GM13977 (cell line): Measurements from ENCODE around the gene RHBG.

ENCODE experiments used
- DNase-seq: peaks from one replicate; pipeline ENCODE4 v3.0.0; 2012; ENCODE audit warnings: low spot score
- CTCF ChIP-seq: IDR thresholded peaks from 2 replicates; pipeline ENCODE4 v1.5.1; 2012; ENCODE audit warnings: mild to moderate bottlenecking, control low read depth; ENCODE audit not compliant: insufficient read depth; ENCODE audit errors: extremely low read depth, missing control alignments
- in situ Hi-C: fragments of 300-500 bp; cut with MboI; formaldehyde crosslinking; loops from one replicate; pipeline ENCODE4 v1.12.0; 2022; ENCODE audit warnings: low sequenced_read_pairs, low pct_unique_long_range_greater_than_20kb, mixed read lengths, inconsistent platforms; ENCODE audit not compliant: unreplicated experiment

The RHBG gene

GRCh38 chr1:156412653-156413321, 43.8 kb downstream of the RHBG start:
- DNase-seq = no peak
- in situ Hi-C loops = no loop called here
- TF ChIP-seq CTCF = no peak

DNA sequence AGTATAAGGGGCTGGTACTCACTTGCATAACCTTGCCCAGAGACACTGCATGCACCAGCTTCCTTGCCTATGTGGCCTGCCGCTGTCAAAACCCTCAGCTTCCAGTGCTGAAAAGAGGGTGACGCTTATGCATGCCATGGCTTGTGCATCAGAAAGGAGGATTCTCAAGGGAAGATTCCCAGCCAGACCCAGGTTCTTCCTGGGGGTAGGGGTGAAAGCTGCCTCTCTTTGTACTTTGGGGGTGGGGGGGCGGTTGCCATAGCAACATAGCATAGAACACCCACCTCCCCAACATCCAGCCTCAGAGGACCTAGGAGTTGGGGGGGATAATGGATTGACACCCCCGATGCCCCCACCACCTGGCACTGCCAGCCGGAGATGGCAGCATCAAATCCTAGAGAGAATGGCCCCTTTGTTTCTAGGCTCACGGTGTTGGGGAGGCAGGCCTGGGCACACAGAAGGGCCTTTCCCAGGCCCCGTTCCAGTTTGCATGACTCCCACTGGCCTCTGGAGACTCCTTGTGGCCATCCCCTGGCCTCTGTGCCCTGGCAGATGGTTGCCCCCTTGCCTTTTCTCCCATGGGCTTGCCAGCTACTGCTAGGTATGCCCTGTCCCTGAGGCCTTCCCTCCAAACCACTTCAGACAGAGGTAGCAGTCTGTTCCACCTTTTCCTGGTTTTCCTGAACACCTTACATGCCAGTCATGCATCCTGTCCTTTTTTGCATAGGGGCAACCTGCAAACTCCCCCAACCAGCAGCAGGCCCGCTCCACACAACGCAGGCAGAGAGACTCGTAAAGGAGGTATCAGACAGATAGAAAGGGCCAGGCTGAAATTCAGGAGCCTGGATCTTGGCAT, 44.6 kb downstream of the RHBG start:
- in situ Hi-C loops = no loop called here
- DNase-seq = no peak
- TF ChIP-seq CTCF = no peak

DNA sequence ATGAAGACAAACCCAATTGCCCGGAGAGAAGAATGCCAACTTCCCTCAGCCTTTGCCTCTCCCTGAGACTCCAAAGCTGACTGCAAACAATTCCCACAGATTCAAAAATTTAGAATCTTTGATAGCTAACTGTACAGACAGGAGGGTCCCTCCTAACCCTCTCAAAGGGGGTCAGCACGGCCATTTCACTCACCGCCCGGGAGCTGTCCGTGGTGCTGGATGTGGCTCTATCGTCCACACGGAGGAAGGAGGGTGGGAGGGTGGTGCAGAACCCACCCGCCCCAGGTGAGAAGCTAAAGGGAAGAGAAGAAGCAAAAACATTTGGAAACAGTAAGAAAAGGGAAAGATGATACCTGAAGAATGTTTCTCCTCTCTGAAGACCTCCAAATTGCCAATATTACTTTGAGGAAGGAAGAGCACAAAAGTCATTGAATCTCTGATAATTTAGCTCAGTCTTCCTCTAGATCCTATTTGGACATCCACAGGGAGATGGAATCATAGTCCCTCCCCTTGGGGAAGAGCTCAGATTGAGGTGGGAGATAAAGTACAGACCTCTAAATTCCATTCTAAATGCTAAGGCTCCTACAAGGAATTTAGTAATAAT, 45.6 kb downstream of the RHBG start:
- in situ Hi-C loops = no loop called here
- DNase-seq = no peak
- no peak for TF ChIP-seq CTCF

DNA sequence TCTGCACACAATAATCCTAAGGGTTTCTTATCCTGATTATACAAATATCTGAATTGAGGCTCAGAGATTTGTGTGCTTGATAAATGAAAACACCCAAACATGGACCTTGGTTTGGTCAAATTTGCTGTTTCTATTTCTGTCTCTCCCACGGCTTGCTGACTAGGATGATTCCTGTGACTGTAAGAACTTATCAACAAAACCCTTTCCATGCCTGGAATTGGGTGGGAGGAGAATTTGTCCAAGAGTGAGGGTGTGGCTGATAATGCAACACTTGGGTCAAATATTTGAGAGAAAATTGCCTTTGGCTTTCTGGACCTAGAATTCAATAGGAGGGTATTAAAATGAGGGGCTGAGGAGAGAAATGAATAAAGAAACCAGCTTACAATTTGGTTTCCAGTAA, 48.0 kb downstream of the RHBG start:
- no peak for DNase-seq
- TF ChIP-seq CTCF = no peak
- in situ Hi-C loops = no loop called here

DNA sequence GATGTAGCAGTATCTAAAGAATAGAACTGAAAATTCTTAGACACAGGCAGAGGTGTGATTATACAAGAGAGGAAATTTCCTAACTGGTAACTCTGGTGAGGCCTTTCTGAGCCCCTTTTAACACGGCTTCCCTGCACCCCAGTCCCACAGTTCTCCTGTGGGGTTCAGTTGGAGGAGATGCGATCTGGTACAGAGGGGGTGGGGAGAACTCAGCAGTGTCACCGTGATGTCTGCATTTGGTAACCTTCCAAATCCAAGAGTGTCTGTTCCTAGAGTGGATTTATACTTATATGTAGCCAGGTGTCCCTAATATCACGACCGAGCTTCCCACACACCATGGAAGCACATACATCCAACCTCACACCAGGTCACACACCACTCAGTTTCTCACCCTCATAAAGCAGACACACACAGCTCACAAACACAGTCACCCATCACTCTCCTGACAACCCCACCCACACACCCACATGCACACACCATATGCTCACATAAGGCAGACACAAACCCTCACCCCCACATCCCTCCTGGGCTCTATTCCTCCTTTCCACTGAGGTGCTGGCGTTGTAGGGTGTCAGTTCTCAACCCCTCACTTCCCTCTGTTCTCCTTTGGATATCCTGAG, 48.5 kb downstream of the RHBG start:
- DNase-seq = no peak
- TF ChIP-seq CTCF = no peak
- in situ Hi-C loops = no loop called here

DNA sequence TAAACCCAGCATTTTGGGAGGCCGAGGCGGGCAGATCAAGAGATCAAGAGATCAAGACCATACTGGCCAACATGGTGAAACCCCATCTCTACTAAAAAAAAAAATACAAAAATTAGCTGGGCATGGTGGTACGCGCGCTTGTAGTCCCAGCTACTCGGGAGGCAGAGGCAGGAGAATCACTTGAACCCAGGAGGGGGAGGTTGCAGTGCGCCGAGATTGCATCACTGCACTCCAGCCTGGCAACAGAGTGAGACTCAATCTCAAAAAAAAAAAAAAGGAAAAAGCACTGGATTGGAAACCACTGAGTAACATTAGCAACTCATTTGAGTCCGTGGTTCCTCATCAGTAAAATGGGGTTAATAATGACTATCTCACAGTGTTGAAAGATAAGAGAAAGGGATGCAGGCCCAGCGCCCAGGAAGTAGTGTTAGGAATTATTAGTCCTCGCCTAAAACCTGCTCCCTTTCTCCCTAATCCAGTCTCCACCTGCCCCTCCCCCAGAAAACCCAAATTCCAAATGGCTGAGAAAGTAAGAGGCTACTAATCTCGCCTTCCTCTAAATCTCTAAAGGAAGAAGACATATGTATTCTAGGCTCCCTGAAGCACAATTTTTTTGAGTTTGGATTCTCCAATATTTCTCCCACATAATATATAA, 49.5 kb downstream of the RHBG start:
- in situ Hi-C loops = no loop called here
- no peak for TF ChIP-seq CTCF
- no peak for DNase-seq
